ENCODE results near the gene AKT2. TPM values are rescaled to one million over a fixed set of nuclear protein-coding genes. Genes with fewer than 3 reads are reported as not detected.

The AKT2 gene
- total and polyA plus RNA-seq, 7 donors: 28.0 to 107 (median 74.4) TPM

DNA sequence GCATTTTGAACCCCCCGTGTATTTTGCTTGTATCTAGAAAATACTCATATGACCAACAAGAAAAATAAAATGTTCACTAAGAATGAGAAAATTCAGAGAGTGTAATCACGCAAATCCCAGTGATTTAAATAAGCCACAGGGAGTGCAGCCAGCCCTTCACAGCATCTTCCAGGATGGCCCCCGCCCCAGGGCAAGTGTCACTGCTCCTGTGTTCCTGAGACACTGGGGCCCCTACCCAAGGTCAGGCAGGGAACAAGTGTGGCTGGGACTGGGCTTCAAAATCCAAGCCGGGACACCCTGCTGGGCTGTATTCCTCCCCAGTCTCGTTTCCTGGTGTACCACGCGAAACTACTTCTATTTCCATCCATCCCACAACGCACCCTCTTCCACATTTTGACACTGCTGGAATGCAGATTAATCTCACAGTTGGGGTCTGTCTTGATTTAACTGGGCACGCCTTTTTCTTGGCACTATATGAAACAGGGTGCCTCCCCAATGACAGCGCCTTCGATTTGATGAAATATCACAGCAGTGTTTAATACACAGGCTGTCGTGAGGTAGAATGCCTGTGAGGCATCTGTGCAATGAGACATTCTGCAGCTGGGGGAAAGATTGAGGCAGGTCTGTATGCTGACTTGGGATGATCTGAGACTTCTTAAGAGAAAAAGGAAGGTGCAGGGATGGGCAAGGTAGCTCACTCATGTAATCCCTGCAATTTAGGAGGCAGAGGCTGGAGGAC lies 40.4 kb downstream of the AKT2 start:
- no peak for DNase-seq
- Histone ChIP-seq H3K27me3 (no peaks in the 10 kb centered on the region), H3K9me3 (no peaks in the 10 kb centered on the region), H3K4me3 (no peak overlapping the region), H3K27ac (no peak overlapping the region), H3K36me3 (peaks cover 7 to 41% (median 14%) of the 10 kb centered on the region in 4 donors), H3K4me1 (peaks cover 0 to 25% (median 14%) of the 10 kb centered on the region in 4 donors)
- intact Hi-C loops (cut with DNase I): no loop called here
- 86 to 93% methylated on average over 12 of the region's 12 CpGs for WGBS, 2 donors
- TF ChIP-seq EP300 (IDR thresholded peaks at IDR 0.05) (no peak), POLR2AphosphoS5 (IDR thresholded peaks at IDR 0.05) (no peak), POLR2A (IDR thresholded peaks at IDR 0.05) (no peak)
- TF ChIP-seq, protein P1, sequence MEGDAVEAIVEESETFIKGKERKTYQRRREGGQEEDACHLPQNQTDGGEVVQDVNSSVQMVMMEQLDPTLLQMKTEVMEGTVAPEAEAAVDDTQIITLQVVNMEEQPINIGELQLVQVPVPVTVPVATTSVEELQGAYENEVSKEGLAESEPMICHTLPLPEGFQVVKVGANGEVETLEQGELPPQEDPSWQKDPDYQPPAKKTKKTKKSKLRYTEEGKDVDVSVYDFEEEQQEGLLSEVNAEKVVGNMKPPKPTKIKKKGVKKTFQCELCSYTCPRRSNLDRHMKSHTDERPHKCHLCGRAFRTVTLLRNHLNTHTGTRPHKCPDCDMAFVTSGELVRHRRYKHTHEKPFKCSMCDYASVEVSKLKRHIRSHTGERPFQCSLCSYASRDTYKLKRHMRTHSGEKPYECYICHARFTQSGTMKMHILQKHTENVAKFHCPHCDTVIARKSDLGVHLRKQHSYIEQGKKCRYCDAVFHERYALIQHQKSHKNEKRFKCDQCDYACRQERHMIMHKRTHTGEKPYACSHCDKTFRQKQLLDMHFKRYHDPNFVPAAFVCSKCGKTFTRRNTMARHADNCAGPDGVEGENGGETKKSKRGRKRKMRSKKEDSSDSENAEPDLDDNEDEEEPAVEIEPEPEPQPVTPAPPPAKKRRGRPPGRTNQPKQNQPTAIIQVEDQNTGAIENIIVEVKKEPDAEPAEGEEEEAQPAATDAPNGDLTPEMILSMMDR (IDR thresholded peaks at IDR 0.05): no peak

DNA sequence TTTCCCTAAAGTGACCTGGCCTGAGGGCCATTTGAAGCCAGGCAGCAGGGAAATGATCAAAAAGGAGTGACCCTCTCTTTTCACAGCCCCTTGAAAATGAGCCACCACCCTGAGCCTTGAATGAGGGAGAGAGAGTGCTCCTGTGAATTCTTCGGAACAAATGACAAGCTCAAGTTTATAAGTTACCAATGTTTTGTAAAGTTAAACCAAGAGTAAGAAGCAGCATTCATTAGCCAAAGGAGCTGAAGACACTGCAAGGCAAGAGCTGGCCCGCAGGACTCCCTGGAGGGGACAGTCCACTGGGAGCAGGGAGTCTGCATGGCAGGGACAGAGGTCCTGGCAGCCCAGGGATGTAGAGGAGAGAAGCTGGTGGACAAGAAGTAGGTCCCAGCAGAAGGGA lies 42.0 kb downstream of the AKT2 start:
- intact Hi-C loops (cut with DNase I): no loop called here
- H3K4me3 ChIP-seq: no peak overlapping the region
- H3K4me1 ChIP-seq: peaks cover 0 to 25% (median 13%) of the 10 kb centered on the region in 4 donors
- H3K27ac ChIP-seq: no peak overlapping the region
- no peaks in the 10 kb centered on the region for H3K27me3 ChIP-seq
- H3K9me3 ChIP-seq: no peaks in the 10 kb centered on the region
- WGBS, 2 donors: 98% methylated on average over 2 of the region's 2 CpGs
- no peak for DNase-seq
- TF ChIP-seq EP300 (IDR thresholded peaks at IDR 0.05): no peak
- TF ChIP-seq POLR2AphosphoS5 (IDR thresholded peaks at IDR 0.05): no peak
- TF ChIP-seq, protein P1 (IDR thresholded peaks at IDR 0.05): no peak
- no peak for TF ChIP-seq POLR2A (IDR thresholded peaks at IDR 0.05)
- peaks cover 19 to 47% (median 26%) of the 10 kb centered on the region in 4 donors for H3K36me3 ChIP-seq

DNA sequence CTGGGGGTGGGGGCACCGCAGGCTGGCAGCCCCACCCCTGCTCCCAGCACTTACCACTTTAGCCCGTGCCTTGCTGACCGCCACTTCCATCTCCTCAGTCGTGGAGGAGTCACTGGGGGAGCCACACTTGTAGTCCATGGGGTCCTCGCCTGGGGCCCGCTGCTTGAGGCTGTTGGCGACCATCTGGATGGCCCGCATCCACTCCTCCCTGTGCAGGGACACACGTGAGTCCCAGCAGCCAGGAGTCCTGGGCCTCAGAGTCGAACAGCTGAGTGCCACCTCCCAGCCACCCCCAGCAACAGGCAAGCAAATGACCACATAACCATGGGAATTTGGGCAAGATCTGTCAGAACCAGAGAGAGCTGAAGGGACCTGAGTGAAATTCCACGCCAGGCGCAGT lies 42.7 kb downstream of the AKT2 start:
- H3K27ac ChIP-seq: peak overlapping the region in 3 of 4 donors; percentile 34 to 47 (median 45)
- TF ChIP-seq, protein P1 (IDR thresholded peaks at IDR 0.05): no peak
- TF ChIP-seq EP300 (IDR thresholded peaks at IDR 0.05) (no peak), POLR2AphosphoS5 (IDR thresholded peaks at IDR 0.05) (no peak), POLR2A (IDR thresholded peaks at IDR 0.05) (no peak)
- no peak for DNase-seq
- intact Hi-C loops (cut with DNase I): no loop called here
- peaks cover 26 to 52% (median 33%) of the 10 kb centered on the region in 4 donors for H3K36me3 ChIP-seq
- no peak overlapping the region for H3K4me3 ChIP-seq
- no peaks in the 10 kb centered on the region for H3K27me3 ChIP-seq
- WGBS, 2 donors: 93 to 95% methylated on average over 12 of the region's 12 CpGs
- no peaks in the 10 kb centered on the region for H3K9me3 ChIP-seq
- peaks cover 0 to 25% (median 11%) of the 10 kb centered on the region in 4 donors for H3K4me1 ChIP-seq

DNA sequence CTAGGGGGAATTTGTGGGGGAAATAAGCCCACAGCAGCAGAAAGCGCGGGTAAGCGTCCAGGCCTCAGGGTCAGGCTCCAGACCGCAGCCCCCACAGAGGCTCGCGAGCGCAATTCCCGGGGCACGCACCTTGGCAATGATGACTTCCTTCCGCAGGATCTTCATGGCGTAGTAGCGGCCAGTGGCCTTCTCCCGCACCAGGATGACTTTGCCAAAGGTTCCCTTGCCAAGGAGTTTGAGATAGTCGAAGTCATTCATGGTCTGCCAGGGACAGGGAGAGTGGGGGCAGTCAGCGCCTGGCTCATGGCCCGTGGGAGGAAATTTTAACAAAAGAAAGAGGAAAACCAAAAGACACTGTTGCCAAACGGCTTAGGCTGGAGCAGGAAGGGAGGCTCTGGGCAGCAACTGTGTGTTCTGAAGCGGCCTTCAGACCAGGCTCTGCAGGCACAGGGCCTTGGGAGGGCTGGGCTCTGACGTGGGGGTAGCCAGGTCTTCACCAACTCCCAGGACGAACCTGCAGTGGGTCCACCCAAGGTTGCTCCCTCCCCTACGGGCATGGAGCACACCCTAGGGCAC lies 43.2 kb downstream of the AKT2 start:
- TF ChIP-seq, protein P1 (IDR thresholded peaks at IDR 0.05): no peak
- TF ChIP-seq POLR2A (IDR thresholded peaks at IDR 0.05): no peak
- peak in 3 of 4 donors; percentile 16 to 38 (median 37) for TF ChIP-seq POLR2AphosphoS5 (IDR thresholded peaks at IDR 0.05)
- Histone ChIP-seq H3K9me3 (no peaks in the 10 kb centered on the region), H3K4me1 (peaks cover 0 to 25% (median 11%) of the 10 kb centered on the region in 4 donors), H3K36me3 (peaks cover 32 to 58% (median 37%) of the 10 kb centered on the region in 4 donors), H3K4me3 (no peak overlapping the region), H3K27me3 (no peaks in the 10 kb centered on the region), H3K27ac (peak overlapping the region in 3 of 4 donors; percentile 34 to 64 (median 47))
- no peak for DNase-seq
- intact Hi-C loops (cut with DNase I): no loop called here
- WGBS, 2 donors: 88 to 91% methylated on average over 21 of the region's 21 CpGs
